Stimulated activated CD8-positive, alpha-beta memory T cell treated with anti-CD3 and anti-CD28 coated beads, Interleukin-15, amount 100 ng/mL, for 1 hour (primary cell): ENCODE results near the gene DNAJC17.
A peak's percentile ranks its signal among the peaks of the same experiment; 100 is the strongest.

Source experiments
- DNase-seq: peaks from one replicate; pipeline ENCODE4 v3.0.0-alpha.2; 2020; ENCODE audit warnings: low read depth

Gene DNAJC17

DNA sequence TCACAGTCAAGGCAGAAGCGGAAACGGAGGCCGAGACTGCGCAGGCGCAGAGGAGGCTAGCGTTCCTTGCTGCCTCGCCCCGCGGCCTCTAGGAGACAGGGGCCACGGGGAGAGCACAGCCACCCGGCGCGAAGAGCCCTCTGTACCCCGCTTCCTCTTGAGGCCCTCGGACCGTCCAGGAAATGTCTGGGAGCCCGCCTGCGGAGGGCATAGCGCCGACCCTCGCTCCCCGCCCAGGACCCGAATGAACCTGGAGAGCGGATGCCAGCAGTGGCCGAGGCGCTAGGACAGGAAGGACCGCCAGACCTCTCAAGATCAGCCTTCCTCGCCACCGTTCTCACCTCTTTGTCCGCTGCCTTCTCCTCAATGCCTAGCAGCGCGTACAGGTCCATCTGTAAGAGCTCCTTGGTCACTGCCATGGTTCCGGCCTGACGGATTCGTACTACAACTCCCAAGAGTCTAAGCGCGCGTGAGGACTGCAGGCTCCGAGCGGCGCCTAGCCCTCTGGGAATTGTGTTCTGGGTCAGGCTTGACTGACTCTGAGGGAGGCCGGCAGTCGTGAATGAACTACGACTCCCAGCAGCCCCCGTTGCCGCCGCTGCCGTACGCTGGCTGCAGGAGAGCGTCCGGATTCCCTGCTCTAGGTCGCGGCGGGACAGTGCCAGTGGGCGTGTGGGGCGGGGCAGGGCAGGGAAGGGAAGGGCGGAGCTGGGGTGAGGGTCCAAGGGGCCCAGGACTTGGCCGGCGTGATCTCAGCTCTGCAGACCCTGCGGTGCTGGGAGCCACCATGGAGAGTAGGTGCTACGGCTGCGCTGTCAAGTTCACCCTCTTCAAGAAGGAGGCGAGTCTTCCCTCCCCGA, at the start of gene DNAJC17, which contains the start of gene ZFYVE19:
Gene DNAJC17 (minus strand): TSS at position 446 of the 860 bp plus-strand sequence. CDS start 27 bp downstream, at position 419.
Gene ZFYVE19 (plus strand): TSS at position 62 of the 860 bp plus-strand sequence. CDS start 501 bp downstream, at position 563.
- peak; percentile 88 for DNase-seq

DNA sequence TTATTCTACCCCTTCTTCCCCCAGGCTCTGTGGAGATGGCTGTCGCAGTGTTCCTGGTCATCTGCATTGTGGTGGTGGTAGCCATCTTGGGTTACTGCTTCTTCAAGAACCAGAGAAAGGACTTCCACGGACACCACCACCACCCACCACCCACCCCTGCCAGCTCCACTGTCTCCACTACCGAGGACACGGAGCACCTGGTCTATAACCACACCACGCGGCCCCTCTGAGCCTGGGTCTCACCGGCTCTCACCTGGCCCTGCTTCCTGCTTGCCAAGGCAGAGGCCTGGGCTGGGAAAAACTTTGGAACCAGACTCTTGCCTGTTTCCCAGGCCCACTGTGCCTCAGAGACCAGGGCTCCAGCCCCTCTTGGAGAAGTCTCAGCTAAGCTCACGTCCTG, 49.5 kb upstream of the DNAJC17 start:
- no peak for DNase-seq

DNA sequence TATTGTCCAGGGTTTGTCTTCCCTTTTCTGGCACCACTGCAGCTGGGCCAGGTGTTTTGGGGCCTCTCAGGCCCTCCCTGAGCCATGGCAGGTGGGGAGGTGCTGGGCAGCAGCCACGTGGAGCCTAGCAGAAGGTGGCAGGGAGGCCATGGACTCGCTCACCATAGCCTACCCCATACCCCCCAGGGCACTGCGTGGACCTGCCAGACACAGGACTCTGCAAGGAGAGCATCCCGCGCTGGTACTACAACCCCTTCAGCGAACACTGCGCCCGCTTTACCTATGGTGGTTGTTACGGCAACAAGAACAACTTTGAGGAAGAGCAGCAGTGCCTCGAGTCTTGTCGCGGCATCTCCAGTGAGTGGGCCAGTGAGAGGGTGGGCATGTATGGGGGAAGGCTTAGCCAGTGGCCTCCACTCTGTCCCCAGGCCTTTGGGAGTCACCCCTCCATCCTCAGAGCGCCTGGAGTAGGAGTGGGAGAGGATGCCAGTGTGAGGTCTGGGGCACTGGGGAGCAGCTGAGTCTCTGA, 48.5 kb upstream of the DNAJC17 start:
- no peak for DNase-seq

GRCh38 chr15:40854161-40854560, 46.9 kb upstream of the DNAJC17 start:
- DNase-seq, result no peak

GRCh38 chr15:40853241-40853890, 46.1 kb upstream of the DNAJC17 start:
- DNase-seq, result no peak

DNA sequence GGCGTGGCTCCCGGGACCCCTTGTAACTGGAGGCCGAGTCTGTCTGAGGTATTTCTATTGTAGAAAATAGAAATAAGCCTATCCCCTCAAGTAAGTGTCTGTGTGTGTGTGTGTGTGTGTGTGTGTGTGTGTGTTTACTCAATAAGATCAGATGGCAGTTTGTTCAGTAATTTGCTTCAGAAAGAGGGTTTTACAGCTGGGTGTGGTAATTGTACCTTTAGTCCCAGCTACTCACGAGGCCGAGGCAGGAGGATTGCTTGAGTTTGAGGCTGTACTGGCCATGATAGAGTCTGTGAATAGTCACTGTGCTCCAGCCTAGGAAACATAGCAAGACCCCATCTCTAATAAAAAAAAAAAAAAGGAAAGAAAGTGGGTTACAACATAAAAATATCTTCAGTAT, 45.3 kb upstream of the DNAJC17 start:
- DNase-seq, result no peak

DNA sequence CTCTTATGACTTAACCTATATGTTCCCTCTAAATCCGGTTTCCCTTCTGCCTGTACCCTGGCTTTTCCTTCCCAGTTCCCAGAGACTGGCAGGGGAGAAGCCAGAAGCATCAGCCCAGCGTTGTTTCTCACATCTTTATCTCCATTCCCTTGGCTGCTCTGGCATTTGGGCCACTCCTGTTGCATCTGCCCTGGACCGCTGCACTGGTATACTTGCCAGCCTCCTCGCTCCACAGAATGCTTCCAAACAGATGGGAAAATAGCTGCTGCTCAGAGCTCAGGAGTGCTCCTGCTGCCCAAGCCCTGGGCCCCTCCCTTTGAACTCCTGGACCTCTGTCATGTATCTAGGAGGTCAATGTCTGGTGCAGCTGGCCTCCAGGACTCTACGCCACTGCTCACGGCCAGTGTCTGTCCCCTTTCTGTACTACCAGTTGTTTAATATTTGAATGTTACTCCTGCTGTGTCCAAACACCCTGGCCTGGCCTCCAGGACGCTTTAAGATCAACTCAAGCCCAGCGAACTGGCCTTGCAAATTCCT, 43.4 kb upstream of the DNAJC17 start:
- no peak for DNase-seq

- no peak for DNase-seq
These were observed 40.1 kb upstream of the DNAJC17 start for GRCh38 chr15:40847223-40847961.

- no peak for DNase-seq
These were observed 39.6 kb upstream of the DNAJC17 start for GRCh38 chr15:40846841-40847222.

- DNase-seq, result no peak
These were observed 38.4 kb upstream of the DNAJC17 start for GRCh38 chr15:40845511-40846284.

GRCh38 chr15:40845036-40845435, 37.8 kb upstream of the DNAJC17 start:
- no peak for DNase-seq

- no peak for DNase-seq
These were observed 37.4 kb upstream of the DNAJC17 start for GRCh38 chr15:40844696-40845030.

GRCh38 chr15:40843885-40844695, 36.8 kb upstream of the DNAJC17 start, which contains the start of gene SPINT1:
TSS of gene SPINT1 (plus strand) at chr15:40844048. CDS start at chr15:40844555, 507 bp downstream.
- DNase-seq, result peak; percentile 8

DNA sequence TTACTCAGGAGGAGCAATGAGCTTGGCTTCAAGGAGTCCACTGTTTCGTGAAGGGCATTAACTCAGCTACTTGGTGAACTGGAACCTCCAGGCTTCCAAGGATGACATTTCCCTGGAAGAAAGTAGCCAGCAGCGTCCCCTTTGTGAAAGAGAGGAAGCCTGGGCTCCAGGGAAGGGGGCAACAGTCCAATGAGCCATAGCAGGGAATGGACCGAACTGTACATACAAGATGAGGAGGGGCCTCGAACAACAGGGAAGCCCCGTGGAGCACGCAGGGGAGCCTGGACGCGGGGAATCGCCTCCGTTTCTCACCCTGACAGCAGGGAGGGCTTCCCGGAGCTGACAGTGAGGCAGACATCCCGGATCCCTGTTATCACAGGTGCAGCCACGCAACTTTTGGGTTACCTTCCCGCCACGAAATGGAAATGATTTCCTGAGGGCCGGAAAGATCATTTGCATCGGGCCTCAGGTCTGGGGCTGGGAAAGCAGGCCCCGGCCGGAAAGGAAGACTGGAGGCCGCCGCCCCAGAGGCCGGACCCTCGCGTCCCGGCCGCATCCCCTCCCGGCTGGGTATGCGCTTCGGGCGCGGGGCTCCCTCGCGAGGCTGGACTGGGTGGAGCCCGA, 36.1 kb upstream of the DNAJC17 start:
- DNase-seq, result no peak

DNA sequence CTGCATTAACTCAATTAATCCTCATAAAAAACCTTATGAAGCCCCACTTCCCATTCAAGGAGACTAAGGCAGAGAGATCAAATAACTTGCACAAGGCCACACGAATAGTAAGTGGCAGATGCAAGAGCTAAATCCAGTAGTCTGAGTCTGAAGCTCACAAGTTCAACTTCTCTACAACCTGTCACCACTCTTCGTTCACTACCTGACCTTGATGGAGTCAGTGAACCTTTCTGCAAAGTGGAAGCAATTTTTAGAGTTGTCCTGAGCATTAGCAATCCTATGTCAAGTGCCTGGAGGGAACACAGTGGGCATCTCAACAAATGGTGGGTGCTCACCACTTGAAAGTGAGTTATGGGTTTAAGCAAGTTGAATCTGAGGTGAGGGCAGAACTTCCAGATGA, 34.5 kb upstream of the DNAJC17 start:
- DNase-seq, result no peak

- no peak for DNase-seq
These were observed 31.5 kb upstream of the DNAJC17 start for GRCh38 chr15:40838756-40839155.

GRCh38 chr15:40836020-40836419, 28.7 kb upstream of the DNAJC17 start:
- no peak for DNase-seq

GRCh38 chr15:40832903-40833302, 25.6 kb upstream of the DNAJC17 start:
- DNase-seq, result no peak

DNA sequence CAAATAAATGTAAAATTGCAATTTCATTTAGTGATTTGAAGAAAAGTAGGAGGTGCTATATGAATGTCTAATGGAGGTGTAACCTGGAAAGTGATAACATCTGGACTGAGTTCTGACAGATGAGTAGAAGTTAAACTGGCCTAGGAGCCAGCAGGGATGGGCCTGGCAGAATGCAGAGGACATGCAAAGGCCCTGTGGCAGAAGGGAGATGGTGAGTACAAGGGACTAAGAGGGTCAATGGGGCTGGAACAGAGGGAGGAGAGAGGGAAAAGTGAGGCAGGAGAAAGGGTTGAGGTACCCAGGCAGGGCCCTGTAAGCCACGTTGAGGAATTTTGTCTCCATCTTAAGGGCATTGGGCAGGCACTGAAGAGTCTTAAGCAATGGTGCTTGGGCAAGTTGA, 24.6 kb upstream of the DNAJC17 start:
- DNase-seq, result no peak

DNA sequence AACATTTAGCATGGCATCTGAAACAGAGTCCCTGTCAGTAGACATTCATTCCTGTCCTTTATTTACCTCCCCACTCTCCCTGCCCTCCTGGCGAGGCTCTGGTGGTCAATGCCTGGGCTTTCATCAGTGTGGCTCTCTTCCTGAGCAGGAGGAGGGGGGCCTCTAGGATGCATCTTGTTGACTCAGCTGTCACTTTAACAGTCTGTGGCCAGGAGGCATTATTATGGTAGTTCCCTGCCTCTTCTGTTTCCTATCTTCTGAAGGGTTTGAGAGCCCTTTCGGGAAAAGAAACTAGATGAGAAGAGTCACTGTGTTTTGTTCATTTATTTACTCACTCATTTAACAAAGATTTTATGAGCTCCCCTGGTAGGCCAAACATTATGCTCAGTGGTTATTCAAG, 23.6 kb upstream of the DNAJC17 start:
- no peak for DNase-seq
